HUES64 (cell line): ENCODE results near the gene SHISA9.

Experiments used
- H3K27ac ChIP-seq: 2 replicates; pipeline ENCODE4 v1.7.0; 2013; ENCODE audit warnings: low read depth, low read length, inconsistent platforms
- H3K27me3 ChIP-seq: 2 replicates; pipeline ENCODE4 v1.6.1; 2013; ENCODE audit warnings: mild to moderate bottlenecking, low read length; ENCODE audit not compliant: insufficient read depth
- H3K36me3 ChIP-seq: 2 replicates; pipeline ENCODE4 v1.6.1; 2013; ENCODE audit warnings: mild to moderate bottlenecking, low read length; ENCODE audit not compliant: insufficient read depth
- H3K4me1 ChIP-seq: 2 replicates; pipeline ENCODE4 v1.6.1; 2013; ENCODE audit warnings: mild to moderate bottlenecking, low read length, moderate library complexity; ENCODE audit not compliant: insufficient read depth
- H3K4me3 ChIP-seq: 2 replicates; pipeline ENCODE4 v1.5.1; 2013; ENCODE audit warnings: mild to moderate bottlenecking, low read length, moderate library complexity
- H3K9ac ChIP-seq: 2 replicates; pipeline ENCODE4 v1.6.1; 2013; ENCODE audit warnings: mild to moderate bottlenecking, low read depth, low read length
- H3K9me3 ChIP-seq: 2 replicates; pipeline ENCODE4 v1.6.1; 2013; ENCODE audit warnings: low read depth, low read length; ENCODE audit not compliant: insufficient read depth
- WGBS: fragments of 150-250, 120-280 bp; methylation state at CpG from one replicate; pipeline ENCODE4 v1.1.7; 2013; ENCODE audit warnings: missing lambda C conversion rate; 5-methylcytosine and 5-hydroxymethylcytosine counted together

The SHISA9 gene

GRCh38 chr16:13205352-13205751, 304.0 kb downstream of the SHISA9 start:
- Histone ChIP-seq H3K36me3 (no peaks in the 10 kb centered on the region), H3K9ac (no peak overlapping the region), H3K4me3 (no peak overlapping the region), H3K27me3 (no peaks in the 10 kb centered on the region), H3K4me1 (no peaks in the 10 kb centered on the region), H3K27ac (no peak overlapping the region), H3K9me3 (no peaks in the 10 kb centered on the region)

- Histone ChIP-seq H3K9ac (no peak overlapping the region), H3K36me3 (no peaks in the 10 kb centered on the region), H3K4me3 (no peak overlapping the region), H3K4me1 (no peaks in the 10 kb centered on the region), H3K27ac (no peak overlapping the region), H3K27me3 (no peaks in the 10 kb centered on the region), H3K9me3 (no peaks in the 10 kb centered on the region)
- WGBS: 97% methylated on average over 4 of the region's 4 CpGs
These were observed 305.2 kb downstream of the SHISA9 start for GRCh38 chr16:13206606-13207005.

- Histone ChIP-seq H3K4me1 (no peaks in the 10 kb centered on the region), H3K9ac (no peak overlapping the region), H3K27ac (no peak overlapping the region), H3K4me3 (no peak overlapping the region), H3K36me3 (no peaks in the 10 kb centered on the region), H3K27me3 (no peaks in the 10 kb centered on the region), H3K9me3 (no peaks in the 10 kb centered on the region)
- WGBS: 93% methylated on average over 5 of the region's 5 CpGs
These were observed 305.8 kb downstream of the SHISA9 start for GRCh38 chr16:13207151-13207550.

- Histone ChIP-seq H3K27ac (no peak overlapping the region), H3K4me1 (no peaks in the 10 kb centered on the region), H3K9ac (no peak overlapping the region), H3K27me3 (no peaks in the 10 kb centered on the region), H3K9me3 (no peaks in the 10 kb centered on the region), H3K4me3 (no peak overlapping the region), H3K36me3 (no peaks in the 10 kb centered on the region)
- WGBS: 92% methylated on average over 1 of the region's 1 CpG
These were observed 322.3 kb downstream of the SHISA9 start for GRCh38 chr16:13223666-13224065.

GRCh38 chr16:13229039-13229438, 327.6 kb downstream of the SHISA9 start:
- Histone ChIP-seq H3K9ac (no peak overlapping the region), H3K4me1 (peaks cover 23% of the 10 kb centered on the region), H3K36me3 (no peaks in the 10 kb centered on the region), H3K27ac (no peak overlapping the region), H3K4me3 (no peak overlapping the region), H3K9me3 (no peaks in the 10 kb centered on the region), H3K27me3 (no peaks in the 10 kb centered on the region)
- 95% methylated on average over 6 of the region's 6 CpGs for WGBS

- Histone ChIP-seq H3K36me3 (no peaks in the 10 kb centered on the region; the same call in 1 of the 2 replicates), H3K27me3 (no peaks in the 10 kb centered on the region), H3K4me3 (no peak overlapping the region), H3K4me1 (peaks cover 23% of the 10 kb centered on the region), H3K9ac (peak overlapping the region; percentile 31; the same call in 1 of the 2 replicates), H3K9me3 (no peaks in the 10 kb centered on the region), H3K27ac (peak overlapping the region; percentile 79)
- 80% methylated on average over 3 of the region's 4 CpGs for WGBS
These were observed 330.0 kb downstream of the SHISA9 start for GRCh38 chr16:13231365-13231764.

GRCh38 chr16:13234999-13235398, 333.6 kb downstream of the SHISA9 start:
- Histone ChIP-seq H3K36me3 (no peaks in the 10 kb centered on the region; the same call in 1 of the 2 replicates), H3K4me1 (peaks cover 23% of the 10 kb centered on the region), H3K4me3 (no peak overlapping the region), H3K9me3 (no peaks in the 10 kb centered on the region), H3K27me3 (no peaks in the 10 kb centered on the region), H3K9ac (no peak overlapping the region), H3K27ac (no peak overlapping the region)
- WGBS: 93% methylated on average over 17 of the region's 17 CpGs

- no peaks in the 10 kb centered on the region for H3K27me3 ChIP-seq
- no peaks in the 10 kb centered on the region for H3K9me3 ChIP-seq
- H3K27ac ChIP-seq: no peak overlapping the region
- WGBS: 100% methylated on average over 6 of the region's 6 CpGs
- H3K4me1 ChIP-seq: peaks cover 17% of the 10 kb centered on the region
- H3K36me3 ChIP-seq: no peaks in the 10 kb centered on the region; the same call in 1 of the 2 replicates
- no peak overlapping the region for H3K4me3 ChIP-seq
- no peak overlapping the region for H3K9ac ChIP-seq
These were observed 334.9 kb downstream of the SHISA9 start for GRCh38 chr16:13236308-13236707.

GRCh38 chr16:13238182-13238581, 336.8 kb downstream of the SHISA9 start:
- no peaks in the 10 kb centered on the region for H3K9me3 ChIP-seq
- 0 out of 2 replicates have a peak, but pooled peaks cover 2% of the 10 kb centered on the region for H3K4me1 ChIP-seq
- H3K27me3 ChIP-seq: no peaks in the 10 kb centered on the region
- no peak overlapping the region for H3K9ac ChIP-seq
- H3K27ac ChIP-seq: no peak overlapping the region
- H3K36me3 ChIP-seq: no peaks in the 10 kb centered on the region; the same call in 1 of the 2 replicates
- H3K4me3 ChIP-seq: no peak overlapping the region
- WGBS: 87% methylated on average over 2 of the region's 2 CpGs

GRCh38 chr16:13242201-13242600, 340.8 kb downstream of the SHISA9 start:
- no peak overlapping the region for H3K4me3 ChIP-seq
- no peaks in the 10 kb centered on the region for H3K36me3 ChIP-seq
- no peak overlapping the region for H3K27ac ChIP-seq
- H3K9me3 ChIP-seq: no peaks in the 10 kb centered on the region
- no peaks in the 10 kb centered on the region for H3K4me1 ChIP-seq
- no peaks in the 10 kb centered on the region for H3K27me3 ChIP-seq
- WGBS: 92% methylated on average over 3 of the region's 3 CpGs
- no peak overlapping the region for H3K9ac ChIP-seq

- Histone ChIP-seq H3K4me1 (no peaks in the 10 kb centered on the region), H3K27ac (no peak overlapping the region), H3K36me3 (no peaks in the 10 kb centered on the region), H3K9me3 (no peaks in the 10 kb centered on the region), H3K27me3 (no peaks in the 10 kb centered on the region), H3K4me3 (no peak overlapping the region), H3K9ac (no peak overlapping the region)
- WGBS: 97% methylated on average over 5 of the region's 5 CpGs
These were observed 343.4 kb downstream of the SHISA9 start for GRCh38 chr16:13244770-13245169.

GRCh38 chr16:13245713-13246377, 344.4 kb downstream of the SHISA9 start:
- Histone ChIP-seq H3K4me3 (no peak overlapping the region), H3K27me3 (no peaks in the 10 kb centered on the region), H3K9ac (no peak overlapping the region), H3K4me1 (no peaks in the 10 kb centered on the region), H3K36me3 (no peaks in the 10 kb centered on the region), H3K27ac (no peak overlapping the region), H3K9me3 (no peaks in the 10 kb centered on the region)
- WGBS: 95% methylated on average over 5 of the region's 6 CpGs
